IPS-NIHi7 (cell line): ENCODE results near the gene FSTL4.
"Not testable (repeated sequence)": the region's sequence is repeated elsewhere in the genome, so short reads cannot be mapped to it uniquely, and the experiment has no call there.

Source experiments
- DNase-seq: peaks from one replicate; pipeline ENCODE4 v3.0.0; 2012; ENCODE audit warnings: mixed read lengths; ENCODE audit errors: extremely low spot score

The FSTL4 gene

DNA sequence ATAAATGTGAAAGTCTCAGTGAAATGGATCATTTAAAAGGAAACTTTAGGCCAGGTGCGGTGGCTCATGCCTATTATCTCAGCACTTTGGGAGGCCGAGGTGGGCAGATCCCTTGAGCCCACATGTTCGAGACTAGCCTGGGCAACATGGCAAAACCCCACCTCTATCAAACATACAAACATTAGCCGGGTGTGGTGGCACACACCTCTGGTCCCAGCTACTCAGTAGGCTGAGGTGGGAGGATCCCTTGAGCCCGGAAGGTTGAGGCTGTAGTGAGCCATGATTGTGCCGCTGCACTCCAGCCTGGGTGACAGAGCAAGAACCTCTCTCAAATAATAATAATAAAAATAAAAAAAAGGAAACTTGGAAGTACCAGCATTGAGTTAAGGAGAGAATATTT is 384.4 kb downstream of the FSTL4 start:
- no peak for DNase-seq

- no peak for DNase-seq
Measured at GRCh38 chr5:133227082-133227481, 385.3 kb downstream of the FSTL4 start.

- DNase-seq, result no peak
Measured at GRCh38 chr5:133226186-133226585, 386.2 kb downstream of the FSTL4 start.

DNA sequence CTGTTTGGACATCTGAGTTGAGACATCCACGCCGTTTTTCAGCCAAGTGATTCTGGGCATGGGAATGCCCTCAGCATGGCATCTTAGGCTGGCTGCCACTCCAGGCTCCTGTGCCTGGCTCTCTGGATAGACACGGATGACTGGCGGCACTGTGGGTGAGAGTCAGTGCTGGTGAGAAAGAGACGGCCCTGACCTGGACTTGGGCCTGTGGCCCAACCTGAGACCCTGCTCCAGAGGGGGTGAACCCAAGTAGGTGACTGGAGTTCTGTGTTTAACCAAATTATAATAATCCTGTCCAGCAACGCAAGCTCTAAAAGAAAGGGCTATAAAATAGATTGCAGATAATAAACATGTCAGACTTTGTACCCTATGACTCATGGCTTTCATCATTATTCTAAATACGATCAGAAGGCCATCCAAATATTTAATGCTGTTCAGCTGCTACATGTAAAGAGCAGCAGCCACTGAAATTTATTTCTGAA is 386.6 kb downstream of the FSTL4 start:
- no peak for DNase-seq

- DNase-seq, result no peak
Measured at GRCh38 chr5:133222979-133223378, 389.4 kb downstream of the FSTL4 start.

GRCh38 chr5:133222521-133222920 is 389.8 kb downstream of the FSTL4 start:
- DNase-seq, result no peak

DNA sequence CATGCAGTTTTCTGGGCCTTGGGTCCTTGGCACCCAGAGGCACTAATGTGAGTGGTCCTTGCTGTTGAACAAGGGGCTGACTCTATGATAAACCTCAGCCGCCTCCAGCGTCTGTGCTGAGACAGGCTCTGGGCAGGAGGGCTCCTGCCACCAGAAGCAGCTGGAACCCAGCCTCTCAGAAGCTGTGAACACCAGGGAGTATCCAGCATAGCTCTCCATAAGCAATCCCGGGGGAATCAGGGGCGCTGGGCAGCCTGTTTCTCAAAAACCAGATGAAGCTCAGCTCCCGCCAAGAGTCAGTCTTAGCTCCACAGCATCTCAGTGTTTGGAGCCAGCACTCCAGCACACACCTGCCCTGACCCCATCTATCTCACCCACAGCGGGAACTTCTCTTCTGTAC is 390.3 kb downstream of the FSTL4 start:
- DNase-seq, result no peak

DNA sequence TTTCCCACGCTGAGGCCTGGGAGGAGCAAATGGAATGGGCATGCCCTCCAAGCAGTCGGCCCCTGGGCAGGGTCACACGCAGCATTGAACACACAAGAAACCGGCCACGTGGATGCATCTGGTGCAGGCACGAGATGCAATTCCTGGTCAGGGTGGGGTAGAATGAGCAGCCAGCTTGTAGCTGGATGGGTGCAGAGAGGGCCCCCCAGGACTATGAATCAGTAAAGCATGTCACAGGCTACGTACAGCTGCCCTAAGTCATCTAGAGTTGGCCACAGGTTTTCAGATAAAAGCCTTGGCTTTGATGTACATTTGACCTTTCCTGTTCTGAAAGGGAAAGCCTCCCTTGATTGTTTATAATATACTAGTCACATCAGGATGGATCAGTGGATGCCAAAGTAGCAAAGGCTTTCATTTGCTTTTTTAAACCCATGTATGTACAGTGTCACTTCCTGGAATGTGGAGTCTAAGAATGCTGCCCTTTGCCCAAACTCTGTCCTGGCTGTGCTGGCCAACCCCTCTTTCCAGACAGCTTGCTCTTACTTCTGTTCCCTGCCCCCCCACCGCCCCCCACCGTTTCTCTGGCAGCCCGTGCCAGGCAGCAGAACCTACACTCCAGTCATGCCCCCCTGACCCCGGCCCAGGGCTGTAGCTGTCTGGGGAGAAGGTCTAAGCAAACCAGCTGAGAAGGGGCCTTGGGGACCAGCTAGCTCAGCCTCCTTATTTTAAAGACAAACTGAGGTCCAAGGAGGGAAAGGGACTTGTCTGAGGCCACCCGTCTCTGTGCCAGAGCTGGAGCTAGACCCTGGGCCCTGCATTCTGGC is 391.3 kb downstream of the FSTL4 start:
- DNase-seq, result no peak

GRCh38 chr5:133219296-133219695 is 393.0 kb downstream of the FSTL4 start:
- DNase-seq, result no peak

DNA sequence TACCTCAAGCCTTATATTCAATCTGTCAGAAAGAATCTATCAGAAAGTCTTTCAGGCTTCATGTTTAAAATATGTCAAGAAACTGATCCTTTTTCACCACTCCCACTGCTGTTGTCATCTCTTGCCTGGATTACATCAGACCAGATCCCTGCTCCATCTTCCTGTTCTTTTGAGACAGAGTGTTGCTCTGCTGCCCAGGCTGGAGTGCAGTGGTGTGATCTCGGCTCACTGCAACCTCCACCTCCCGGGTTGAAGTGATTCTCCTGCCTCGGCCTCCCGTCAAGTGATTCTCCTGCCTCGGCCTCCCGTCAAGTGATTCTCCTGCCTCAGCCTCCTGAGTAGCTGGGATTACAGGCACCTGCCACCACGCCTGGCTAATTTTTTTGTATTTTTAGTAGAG is 396.2 kb downstream of the FSTL4 start:
- DNase-seq, result not testable (repeated sequence)

- no peak for DNase-seq
Measured at GRCh38 chr5:133214153-133214820, 398.1 kb downstream of the FSTL4 start.

- DNase-seq, result no peak
Measured at GRCh38 chr5:133205649-133206048, 406.7 kb downstream of the FSTL4 start.

DNA sequence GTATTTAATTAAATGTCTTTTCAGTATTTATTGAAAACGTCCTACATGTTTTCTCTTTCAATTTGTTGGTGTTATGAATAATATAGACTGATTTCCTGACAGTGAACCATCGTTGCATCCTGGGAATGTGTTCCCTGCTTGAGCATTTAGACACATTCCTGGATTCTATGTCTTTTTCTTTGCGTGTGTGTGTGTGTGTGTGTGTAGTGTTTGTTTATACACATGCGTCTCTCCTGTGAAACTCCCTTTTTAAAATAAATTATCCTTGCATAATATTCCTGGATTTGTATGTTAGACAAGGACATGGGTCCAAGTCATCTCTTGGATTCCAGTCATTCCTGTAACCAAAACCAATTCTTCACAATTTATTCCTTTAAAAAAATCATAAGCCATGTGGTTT is 407.1 kb downstream of the FSTL4 start:
- DNase-seq, result no peak

- DNase-seq, result no peak
Measured at GRCh38 chr5:133203317-133204305, 408.7 kb downstream of the FSTL4 start.

- DNase-seq, result no peak
Measured at GRCh38 chr5:133202066-133202665, 410.2 kb downstream of the FSTL4 start.

DNA sequence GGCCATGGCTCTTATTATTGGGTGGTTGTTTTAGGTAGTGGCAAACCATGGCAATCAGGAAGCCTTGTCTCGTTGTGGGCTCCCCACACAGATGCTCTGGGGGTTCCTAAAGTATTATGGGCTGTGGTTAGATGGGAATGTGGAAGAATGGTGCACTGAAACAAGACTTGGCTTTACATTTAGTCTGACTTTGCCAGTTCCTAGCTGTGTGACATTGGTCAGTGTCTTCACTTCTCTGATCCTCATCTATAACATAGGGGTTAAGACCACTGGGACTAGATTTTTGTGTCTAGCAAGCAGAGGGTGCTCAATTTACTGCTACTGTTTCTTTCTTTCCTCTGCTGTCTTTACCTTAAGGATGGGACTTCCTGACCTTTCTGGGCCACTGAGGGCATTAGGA is 411.0 kb downstream of the FSTL4 start:
- DNase-seq, result no peak

DNA sequence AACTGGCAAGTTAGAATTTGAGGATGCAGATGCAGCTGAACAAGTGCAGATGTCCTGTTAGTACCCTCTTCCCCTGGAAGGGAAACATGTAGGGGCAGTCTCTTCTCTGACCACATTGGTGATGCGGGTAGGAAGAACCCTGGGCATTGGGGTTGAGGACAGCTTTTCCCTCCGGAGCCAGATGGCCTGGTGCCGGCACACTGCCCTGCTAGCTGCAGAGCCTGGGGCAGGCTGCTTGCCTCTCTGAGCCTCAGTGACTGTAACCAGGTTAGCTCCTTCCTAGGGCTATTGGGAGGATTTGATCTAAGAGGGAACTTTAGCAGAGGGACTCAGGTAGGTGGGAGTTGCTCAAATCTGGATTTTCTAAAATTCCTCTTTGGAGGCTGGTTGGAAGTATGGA is 412.1 kb downstream of the FSTL4 start:
- DNase-seq, result peak; percentile 7

DNA sequence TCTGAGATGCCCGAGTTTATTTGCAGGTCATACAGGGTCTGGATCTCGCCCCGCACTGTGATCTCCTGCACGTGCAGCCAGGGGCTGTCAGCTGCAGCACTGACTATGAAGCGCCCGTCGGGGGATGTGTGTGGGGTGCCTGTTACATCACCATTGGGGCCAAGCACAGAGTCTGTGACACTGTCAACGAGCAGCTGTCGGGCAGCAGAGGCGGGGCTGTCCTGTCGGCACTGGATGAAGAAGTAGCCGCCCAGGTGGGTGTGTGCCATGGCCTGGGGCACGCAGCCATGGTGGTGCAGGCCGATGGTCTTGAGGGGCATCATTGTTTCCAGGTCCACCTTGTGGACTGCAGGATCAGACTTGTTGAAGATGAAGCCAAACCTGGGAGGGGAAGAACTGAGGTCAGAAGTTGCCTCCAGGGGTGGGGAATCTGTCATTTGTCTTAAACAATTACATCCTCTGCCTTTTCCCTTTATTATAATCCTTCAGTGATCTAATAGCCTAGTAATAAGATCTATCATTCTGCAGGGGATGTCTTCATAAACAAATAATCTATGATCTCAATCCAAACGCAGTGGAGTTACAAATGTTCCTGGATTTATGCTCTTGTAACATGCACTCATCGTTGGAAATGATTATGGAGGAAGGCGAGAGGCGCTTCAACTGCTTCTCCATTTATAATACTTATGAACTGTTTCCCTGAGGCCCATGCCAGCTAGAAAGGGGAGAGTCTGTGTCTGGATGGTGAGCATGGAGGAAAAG is 412.7 kb downstream of the FSTL4 start:
- DNase-seq, result peak; percentile 4

- peak; percentile 5 for DNase-seq
Measured at GRCh38 chr5:133198511-133198910, 413.8 kb downstream of the FSTL4 start.

- no peak for DNase-seq
Measured at GRCh38 chr5:133196441-133197085, 415.8 kb downstream of the FSTL4 start.
